ENCODE results near the gene AHR.
"Not testable (repeated sequence)": the region's sequence is repeated elsewhere in the genome, so short reads cannot be mapped to it uniquely, and the experiment has no call there.

Gene AHR

GRCh38 chr7:17340655-17341054 lies 42.2 kb downstream of the AHR start:
- no peak for DNase-seq

- DNase-seq, result no peak
Measured at GRCh38 chr7:17342756-17343155, 44.3 kb downstream of the AHR start.

DNA sequence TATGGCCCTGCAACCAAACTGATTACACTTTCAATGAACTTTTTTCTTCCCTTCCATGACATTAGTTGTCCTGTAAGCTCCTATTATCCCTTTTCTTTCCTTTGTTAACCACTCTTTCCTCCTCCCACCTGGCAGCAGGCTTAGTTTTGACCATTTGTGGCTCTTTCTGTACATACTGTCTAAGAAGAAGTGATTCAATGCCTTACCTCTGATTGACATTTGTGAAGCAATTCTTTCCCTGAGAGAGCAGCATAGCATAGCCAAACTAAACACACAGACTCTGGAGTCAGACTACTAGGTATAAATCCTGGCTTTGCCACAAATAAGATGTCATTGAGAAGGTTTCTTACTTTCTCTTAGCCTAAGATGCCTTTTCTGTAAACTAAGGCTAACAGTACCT lies 48.9 kb downstream of the AHR start:
- no peak for DNase-seq

GRCh38 chr7:17348932-17349331 lies 50.5 kb downstream of the AHR start:
- not testable (repeated sequence) for DNase-seq

- DNase-seq, result not testable (repeated sequence)
Measured at GRCh38 chr7:17350321-17350720, 51.9 kb downstream of the AHR start.

GRCh38 chr7:17353650-17354419 lies 55.4 kb downstream of the AHR start:
- DNase-seq, result not testable (repeated sequence)

DNA sequence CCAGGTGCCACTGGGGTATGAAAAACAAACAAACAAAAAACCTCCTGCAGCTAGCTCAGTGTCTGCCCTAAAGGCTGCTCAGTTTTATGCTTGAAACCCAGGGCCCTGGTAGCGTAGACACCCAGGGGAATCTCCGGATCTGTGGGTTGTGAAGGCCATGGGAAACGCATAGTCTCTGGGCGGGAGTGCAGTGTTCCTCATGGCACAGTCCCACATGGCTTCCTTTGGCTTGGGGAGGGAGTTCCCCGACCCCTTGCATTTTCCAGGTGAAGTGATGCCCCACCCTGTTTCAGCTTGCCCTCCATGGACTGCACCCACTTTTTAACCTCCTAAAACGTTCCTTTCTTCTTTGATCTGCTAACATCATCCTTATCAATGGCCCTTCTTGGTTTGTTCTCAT lies 56.0 kb downstream of the AHR start:
- DNase-seq, result no peak

DNA sequence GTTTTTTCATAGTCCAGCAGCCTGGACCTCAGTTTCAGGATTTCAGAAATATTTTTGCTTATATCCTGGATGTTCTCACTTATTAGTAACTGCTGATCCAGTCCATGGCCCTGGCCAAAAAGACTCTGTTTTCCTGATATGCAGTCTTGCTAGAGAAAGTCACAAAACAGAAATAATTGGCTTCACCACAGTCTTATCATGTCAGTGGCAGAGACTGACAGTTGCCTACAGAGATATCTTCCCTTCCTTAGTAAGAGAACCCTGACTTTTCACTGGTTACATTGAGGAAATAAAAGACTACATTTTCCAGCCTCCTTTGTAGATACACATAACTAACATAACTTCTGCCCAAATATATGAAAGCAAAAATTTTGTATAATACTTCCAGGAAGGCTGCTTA lies 56.6 kb downstream of the AHR start:
- no peak for DNase-seq

DNA sequence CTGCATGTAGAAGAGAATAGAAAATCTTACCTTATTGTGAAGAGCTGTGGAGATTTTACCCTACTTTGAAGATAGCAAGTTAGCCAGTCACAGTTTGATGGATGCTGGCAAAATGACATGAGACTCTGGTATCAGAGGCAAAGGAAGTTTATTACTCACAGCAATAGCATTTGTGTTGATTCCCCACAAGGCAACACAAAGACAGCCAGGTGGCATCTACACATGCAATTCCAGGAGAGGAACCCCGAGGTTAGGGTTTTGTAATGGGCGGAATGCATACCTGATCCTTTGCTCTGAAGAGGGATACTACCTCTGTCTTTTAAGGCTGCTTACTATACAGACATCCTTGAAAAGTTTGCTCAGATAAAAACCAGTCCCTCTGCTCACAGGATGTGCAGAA lies 59.5 kb downstream of the AHR start:
- DNase-seq, result no peak

- DNase-seq, result no peak
Measured at GRCh38 chr7:17359610-17360009, 61.2 kb downstream of the AHR start.

DNA sequence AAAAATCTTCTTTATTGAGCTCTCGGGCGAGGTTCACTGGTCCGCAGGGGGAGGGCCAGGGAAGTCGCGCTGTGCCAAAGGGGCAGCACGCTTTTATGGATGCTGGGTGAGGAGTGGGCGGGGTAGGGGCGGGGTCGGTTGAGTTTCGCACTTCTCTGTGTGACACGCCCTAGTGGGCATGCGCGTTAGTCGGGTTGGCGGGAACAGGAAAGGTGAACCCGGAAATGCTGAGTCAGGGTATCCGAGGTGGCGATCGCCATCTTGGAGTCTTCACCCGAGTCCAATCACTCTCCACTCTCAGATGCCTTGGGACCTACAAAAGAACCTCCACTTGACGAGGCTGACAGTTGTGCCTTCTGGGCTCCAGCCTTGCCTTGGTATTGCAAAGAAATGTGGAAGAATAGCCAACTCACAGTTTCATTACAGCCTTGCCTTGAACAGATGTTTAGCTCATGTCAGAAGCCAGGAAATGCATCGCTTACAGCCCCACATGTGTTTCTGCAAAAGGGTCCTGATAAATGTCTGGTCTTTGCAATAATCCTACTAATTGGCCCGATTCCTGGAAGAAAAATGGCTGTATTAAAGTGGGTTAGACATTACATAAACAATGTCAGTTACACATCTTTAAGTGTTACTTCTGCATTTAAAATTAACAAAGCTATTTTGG lies 64.1 kb downstream of the AHR start:
- DNase-seq, result no peak

DNA sequence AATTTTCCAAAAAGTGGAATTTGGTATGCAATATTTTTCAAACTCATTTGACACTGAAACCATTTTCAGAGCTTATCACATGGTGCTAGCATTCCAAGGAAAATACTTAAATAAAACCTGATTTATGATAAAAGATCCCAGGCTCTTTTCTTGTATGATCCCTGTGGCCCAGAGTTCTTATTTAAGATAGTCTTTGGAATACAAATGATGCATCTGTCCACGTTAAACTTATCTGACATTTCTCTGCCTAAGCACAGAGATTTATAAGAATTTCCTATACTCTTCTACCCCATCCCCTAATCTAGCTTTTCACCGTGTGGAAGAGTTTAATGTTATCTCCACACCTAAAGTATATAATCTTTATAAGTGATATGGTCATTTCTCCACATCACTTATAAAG lies 66.2 kb downstream of the AHR start:
- DNase-seq, result no peak

GRCh38 chr7:17365775-17366174 lies 67.3 kb downstream of the AHR start:
- DNase-seq, result no peak

DNA sequence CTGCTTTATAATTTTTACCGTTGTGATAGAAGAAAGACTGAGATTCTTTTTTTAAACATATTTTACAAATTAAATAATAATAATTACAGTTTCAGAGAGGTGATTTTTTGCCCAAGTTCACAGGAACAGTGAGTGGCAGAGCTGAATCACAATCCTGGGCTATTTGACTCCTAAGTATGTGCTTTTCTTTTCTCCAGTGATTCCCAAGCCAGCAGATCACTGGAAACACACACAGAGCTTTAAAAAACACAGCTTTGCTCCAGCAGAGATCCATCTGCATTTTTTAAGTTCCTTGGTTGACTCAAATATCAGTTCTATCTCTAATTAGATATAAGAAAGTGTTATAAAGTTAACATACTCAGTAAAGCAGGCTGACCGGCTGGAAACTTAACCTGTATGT lies 69.0 kb downstream of the AHR start:
- DNase-seq, result no peak

DNA sequence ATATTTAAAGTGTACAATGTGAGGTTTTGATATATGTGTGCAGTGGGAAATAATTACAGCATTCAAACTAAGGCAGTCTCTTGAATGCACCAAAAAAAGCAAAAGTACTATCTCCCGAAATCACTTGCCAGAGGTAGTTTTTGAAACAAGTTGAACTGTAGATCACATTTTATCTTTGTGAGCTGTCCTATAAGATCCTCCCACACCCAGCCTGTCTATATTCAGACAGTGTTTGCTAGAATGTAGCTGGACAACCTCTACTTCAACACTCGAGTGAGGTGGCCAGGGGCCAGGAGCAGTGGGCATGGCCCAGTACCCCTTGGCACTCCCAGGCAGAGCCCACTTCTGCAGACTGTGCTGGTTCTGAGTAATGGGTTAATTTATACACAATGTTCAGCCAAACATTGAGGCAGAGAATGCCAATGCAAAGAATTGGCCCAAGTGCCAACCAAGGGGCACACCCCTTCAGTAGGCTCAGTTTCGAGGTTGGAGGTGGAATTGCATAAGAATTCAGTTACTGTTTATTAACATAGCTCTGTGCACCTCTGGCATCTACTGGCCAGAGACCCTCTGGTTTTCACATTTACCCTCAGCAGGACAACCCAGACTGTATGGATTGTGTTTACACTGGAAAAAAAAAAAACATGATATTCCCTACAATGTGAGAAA lies 70.5 kb downstream of the AHR start:
- DNase-seq, result no peak

DNA sequence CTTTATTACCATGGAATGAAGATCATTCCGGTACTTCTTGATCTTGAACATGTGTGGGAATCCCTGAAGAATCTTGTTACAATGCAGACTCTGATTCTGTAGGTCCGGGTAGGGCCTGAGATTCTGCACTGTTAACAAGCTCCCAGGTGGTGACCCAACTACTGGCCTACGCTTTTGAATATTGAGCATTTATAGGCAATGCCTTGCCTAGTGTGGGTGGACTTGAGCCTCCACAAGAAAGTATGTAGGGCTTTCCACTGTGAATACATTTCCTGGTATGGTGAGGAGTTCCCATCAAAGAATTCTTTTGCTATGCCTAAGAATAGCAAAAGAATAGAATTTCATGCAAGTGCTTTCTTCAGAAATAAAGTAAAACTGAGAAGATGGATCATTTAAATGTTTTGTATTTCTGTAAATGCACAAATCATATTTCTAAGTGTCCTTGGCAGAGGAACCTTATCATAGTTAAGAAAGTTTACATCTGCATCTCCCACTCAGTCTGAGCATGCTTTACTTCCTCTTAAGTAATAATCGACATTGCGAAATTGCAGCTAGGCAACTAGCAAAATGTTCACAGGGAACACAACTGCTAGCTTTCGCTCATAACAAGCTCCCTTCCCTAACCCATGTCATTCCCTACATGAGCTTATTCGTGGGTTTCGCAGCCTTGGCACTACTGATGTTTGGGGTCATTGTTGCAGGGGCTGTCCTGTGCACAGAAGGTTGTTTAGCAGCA lies 71.4 kb downstream of the AHR start:
- no peak for DNase-seq

- no peak for DNase-seq
Measured at GRCh38 chr7:17370901-17371585, 72.6 kb downstream of the AHR start.

DNA sequence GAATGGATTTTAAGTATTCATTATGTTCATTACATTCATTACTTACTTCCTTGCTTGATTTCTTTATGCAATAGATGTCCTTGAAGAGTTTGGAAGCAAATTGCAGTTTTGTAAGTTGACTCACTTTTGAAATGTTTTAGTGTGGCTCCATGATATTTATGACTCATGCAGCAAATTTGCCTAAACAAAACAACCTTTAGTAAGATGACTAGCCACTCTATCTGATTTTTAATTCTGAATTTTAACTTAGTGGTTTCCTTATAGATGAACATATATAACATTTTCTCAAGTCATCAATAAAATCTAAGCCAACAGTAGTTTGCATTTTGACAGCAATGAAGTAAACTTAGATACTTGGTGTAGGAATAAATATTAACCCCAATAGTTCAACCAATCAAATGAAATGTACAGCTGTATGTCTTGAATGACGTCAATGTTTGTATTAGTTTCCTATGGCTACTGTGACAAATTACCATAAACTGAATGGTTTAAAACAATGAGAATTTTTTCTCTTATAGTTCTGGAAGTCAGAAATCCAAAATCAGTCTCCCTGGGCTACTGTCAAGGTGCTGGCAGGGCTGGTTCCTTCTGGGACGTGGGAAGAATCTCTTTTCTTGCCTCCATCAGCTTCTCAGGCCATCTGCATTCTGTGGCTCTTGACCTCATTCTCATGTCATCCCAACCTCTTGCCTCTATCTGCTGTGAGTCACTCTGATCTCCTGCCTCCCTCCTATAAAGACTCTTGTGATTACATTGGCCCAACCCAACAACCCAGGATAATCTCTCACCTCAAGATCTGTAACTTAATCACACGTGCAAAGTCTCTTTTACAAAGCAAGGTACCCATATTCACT lies 73.4 kb downstream of the AHR start:
- no peak for DNase-seq

- DNase-seq, result no peak
Measured at GRCh38 chr7:17374157-17374556, 75.7 kb downstream of the AHR start.

GRCh38 chr7:17374654-17375053 lies 76.2 kb downstream of the AHR start:
- no peak for DNase-seq

DNA sequence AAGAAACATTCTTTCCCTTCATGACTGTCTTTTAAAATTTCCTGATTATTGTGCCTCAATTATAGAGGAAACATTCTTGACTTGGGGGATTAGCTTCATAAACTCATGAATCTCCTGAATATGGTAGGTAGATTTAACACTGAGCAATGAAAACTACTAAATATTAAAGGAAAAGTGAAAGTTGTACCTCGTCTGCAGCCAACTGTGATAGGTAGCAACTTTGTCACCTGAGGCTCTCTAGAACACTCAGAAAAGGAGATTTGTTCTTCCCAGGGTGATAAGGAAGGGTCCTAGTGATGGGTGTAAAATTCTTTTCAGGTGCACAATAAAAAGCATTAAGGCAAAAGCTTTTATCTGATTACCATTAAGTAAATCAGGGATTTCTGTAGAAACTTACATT lies 78.1 kb downstream of the AHR start:
- no peak for DNase-seq

Measured in T-helper 9 cell (primary cell).